ENCODE data around the gene ZNF710. TPM values are rescaled to one million over a fixed set of nuclear protein-coding genes. Genes with fewer than 3 reads are reported as not detected.
A peak's percentile ranks its signal among the peaks of the same experiment; 100 is the strongest.

Gene ZNF710
- total RNA-seq, 2 donors from 2014 or later = 18.1 to 34.5 TPM

DNA sequence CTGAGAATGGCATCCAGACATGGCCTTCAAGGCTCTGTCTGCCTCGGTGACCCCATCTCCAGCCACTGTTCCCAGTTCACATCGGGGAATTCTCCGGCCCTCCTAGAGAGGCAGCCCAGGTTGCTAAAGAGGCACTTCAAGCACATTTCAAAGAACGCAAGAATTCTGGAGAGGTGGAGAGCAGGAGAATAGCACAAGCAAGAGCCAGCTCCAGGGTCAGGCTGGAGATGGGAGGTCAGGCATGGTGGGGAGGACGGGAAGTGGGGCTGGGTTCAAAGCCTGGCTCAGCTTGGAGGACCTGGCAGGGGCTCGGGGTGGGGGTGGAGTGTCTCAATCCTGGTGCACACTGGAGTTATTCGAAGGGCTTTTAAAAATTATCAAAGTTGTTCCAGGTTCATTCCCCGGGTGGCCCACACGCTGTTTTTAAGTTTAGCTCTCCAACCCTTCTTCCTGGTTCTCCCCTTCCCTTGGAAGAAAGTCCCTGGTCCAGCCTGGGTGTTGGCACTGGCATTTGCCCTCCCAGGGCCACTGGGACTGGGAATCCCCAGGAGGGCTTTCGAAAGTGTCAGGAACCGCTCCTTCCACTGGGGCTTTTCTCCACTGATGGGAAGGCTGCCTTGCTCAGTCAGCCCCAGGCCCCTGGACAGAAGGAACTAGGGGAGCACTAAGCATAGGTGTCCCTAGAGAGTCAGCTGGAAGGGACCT lies 35.8 kb downstream of the ZNF710 start:
- ATAC-seq (no peak), DNase-seq (no peak)
- H3K4me1 ChIP-seq = peaks cover 82% of the 10 kb centered on the region
- no peaks in the 10 kb centered on the region for H3K27me3 ChIP-seq
- TF ChIP-seq POLR2A (IDR thresholded peaks at IDR 0.05) = no peak
- TF ChIP-seq, protein P1, sequence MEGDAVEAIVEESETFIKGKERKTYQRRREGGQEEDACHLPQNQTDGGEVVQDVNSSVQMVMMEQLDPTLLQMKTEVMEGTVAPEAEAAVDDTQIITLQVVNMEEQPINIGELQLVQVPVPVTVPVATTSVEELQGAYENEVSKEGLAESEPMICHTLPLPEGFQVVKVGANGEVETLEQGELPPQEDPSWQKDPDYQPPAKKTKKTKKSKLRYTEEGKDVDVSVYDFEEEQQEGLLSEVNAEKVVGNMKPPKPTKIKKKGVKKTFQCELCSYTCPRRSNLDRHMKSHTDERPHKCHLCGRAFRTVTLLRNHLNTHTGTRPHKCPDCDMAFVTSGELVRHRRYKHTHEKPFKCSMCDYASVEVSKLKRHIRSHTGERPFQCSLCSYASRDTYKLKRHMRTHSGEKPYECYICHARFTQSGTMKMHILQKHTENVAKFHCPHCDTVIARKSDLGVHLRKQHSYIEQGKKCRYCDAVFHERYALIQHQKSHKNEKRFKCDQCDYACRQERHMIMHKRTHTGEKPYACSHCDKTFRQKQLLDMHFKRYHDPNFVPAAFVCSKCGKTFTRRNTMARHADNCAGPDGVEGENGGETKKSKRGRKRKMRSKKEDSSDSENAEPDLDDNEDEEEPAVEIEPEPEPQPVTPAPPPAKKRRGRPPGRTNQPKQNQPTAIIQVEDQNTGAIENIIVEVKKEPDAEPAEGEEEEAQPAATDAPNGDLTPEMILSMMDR (IDR thresholded peaks at IDR 0.05) = no peak
- H3K27ac ChIP-seq = peak overlapping the region; percentile 22 to 89 (median 42)
- intact Hi-C loops (cut with DNase I) = no loop called here
- H3K9me3 ChIP-seq = no peaks in the 10 kb centered on the region
- H3K36me3 ChIP-seq (replicated peaks in 1 of 2; ENCODE audit: insufficient read depth in 1 of 2, low read depth in 2 of 2) = no peaks in the 10 kb centered on the region
- H3K4me3 ChIP-seq = no peak overlapping the region
- WGBS, 2 donors = 76 to 78% methylated on average over 11 of the region's 11 CpGs

DNA sequence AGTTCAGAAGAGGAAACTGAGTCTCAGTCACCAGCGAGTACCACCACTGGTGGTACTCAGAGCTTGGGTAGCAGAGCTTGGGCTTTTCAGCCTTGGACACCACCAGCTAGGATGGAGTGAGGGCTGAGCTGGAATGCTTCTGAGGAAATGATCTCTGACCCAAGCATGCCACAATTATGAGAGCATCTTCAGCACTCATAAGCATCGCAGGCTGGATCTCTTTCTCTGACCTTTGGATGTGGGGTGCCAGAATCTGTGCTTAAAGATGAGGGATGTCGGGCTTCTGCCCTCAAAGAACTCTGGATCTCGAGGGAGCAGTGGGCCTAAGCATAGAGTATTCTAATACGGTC lies 36.4 kb downstream of the ZNF710 start:
- Histone ChIP-seq H3K9me3 (no peaks in the 10 kb centered on the region), H3K4me3 (no peak overlapping the region), H3K27me3 (no peaks in the 10 kb centered on the region), H3K36me3 (replicated peaks in 1 of 2; ENCODE audit: insufficient read depth in 1 of 2, low read depth in 2 of 2) (no peaks in the 10 kb centered on the region), H3K4me1 (peaks cover 80% of the 10 kb centered on the region), H3K27ac (peak overlapping the region in 3 of 4 donors; percentile 22 to 89 (median 58))
- TF ChIP-seq, protein P1 (IDR thresholded peaks at IDR 0.05) = no peak
- no peak for TF ChIP-seq POLR2A (IDR thresholded peaks at IDR 0.05)
- 90 to 94% methylated on average over 5 of the region's 5 CpGs for WGBS, 2 donors
- DNase-seq = no peak
- no peak for ATAC-seq
- intact Hi-C loops (cut with DNase I) = no loop called here

DNA sequence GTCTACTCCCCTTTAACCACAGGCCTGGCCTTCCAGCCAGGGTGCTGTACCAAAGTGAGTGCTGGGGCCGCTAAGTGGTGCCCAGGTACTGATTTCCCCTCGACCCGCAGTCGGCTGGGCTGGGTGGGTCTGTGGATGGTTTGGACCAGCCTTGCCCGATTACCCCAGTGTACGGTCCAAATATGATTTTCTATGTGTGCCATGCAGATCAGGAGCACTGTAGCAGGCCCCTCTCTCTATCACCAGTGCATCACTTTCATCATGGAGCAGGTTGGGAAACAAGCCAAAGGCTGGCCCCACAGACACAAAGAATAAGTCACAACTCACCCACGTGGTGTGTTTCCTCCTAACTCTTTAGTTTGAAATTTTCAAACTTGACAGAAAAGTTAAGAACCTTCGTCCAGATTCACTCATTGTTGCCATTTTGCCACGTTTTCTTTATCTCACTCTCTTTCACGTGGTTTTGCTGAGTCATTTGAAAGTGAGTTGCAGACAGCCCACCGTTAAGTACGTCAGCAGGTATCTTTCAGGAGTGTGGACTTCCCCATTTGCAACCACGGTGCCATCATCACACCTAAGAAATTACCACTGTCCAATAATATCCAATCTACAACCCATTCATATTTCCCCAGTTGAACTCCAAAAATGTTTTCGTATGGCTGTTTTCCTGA lies 37.0 kb downstream of the ZNF710 start:
- Histone ChIP-seq H3K4me3 (no peak overlapping the region), H3K27ac (peak overlapping the region; percentile 23 to 89 (median 50)), H3K27me3 (no peaks in the 10 kb centered on the region), H3K4me1 (peaks cover 74% of the 10 kb centered on the region), H3K9me3 (no peaks in the 10 kb centered on the region), H3K36me3 (replicated peaks in 1 of 2; ENCODE audit: insufficient read depth in 1 of 2, low read depth in 2 of 2) (no peaks in the 10 kb centered on the region)
- ATAC-seq (no peak), DNase-seq (no peak)
- TF ChIP-seq, protein P1 (IDR thresholded peaks at IDR 0.05) = no peak
- no peak for TF ChIP-seq POLR2A (IDR thresholded peaks at IDR 0.05)
- 61 to 62% methylated on average over 14 of the region's 14 CpGs for WGBS, 2 donors
- intact Hi-C loops (cut with DNase I) = no loop called here

DNA sequence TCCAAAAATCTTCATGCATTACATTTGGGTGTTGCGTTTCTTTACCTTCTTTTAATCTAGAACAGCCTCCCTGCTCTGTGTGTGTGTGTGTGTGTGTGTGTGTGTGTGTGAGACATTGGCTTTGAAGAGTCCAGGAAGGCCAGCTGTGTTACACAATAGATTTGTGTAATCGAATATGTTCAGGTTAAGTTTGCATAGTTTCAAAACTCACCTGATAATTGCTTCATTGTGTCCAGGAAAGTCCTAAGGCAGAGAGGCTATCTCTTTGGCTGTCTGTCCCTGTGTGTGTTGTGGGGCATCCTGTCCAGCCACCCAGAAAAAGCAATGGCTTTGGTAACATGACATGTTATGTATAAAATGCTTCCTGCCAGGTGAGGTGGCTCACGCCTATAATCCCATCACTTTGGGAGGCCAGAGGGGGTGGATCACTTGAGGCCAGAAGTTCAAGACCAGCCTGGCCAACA lies 37.5 kb downstream of the ZNF710 start:
- TF ChIP-seq, protein P1 (IDR thresholded peaks at IDR 0.05) = no peak
- no peak for TF ChIP-seq POLR2A (IDR thresholded peaks at IDR 0.05)
- Histone ChIP-seq H3K27me3 (no peaks in the 10 kb centered on the region), H3K27ac (peak overlapping the region; percentile 23 to 89 (median 50)), H3K4me1 (peaks cover 68% of the 10 kb centered on the region), H3K4me3 (no peak overlapping the region), H3K36me3 (replicated peaks in 1 of 2; ENCODE audit: insufficient read depth in 1 of 2, low read depth in 2 of 2) (no peaks in the 10 kb centered on the region), H3K9me3 (no peaks in the 10 kb centered on the region)
- peak; percentile 31 for ATAC-seq
- peak in 1 of 4 donors; percentile 53 for DNase-seq
- 29 to 33% methylated on average over 3 of the region's 3 CpGs for WGBS, 2 donors
- intact Hi-C loops (cut with DNase I) = no loop called here
